HL-60 (cell line): ENCODE results near the gene CYB5RL.

Experiments used
- DNase-seq, 2 experiments: peaks; one replicate each; pipeline ENCODE4 v3.0.0-alpha.2; 2010 to 2020; ENCODE audit warnings: low read depth in 1 of 2, low spot score in 1 of 2
- H3K27ac ChIP-seq: fragments of 250-450 bp; sonication (Bioruptor Pico); replicated peaks from 2 replicates; pipeline ENCODE4 v1.5.1; 2020; ENCODE audit warnings: mild to moderate bottlenecking, moderate library complexity
- H3K27me3 ChIP-seq: fragments of 250-450 bp; sonication (Bioruptor Pico); 2 replicates; pipeline ENCODE4 v1.5.1; 2021; ENCODE audit warnings: mild to moderate bottlenecking, moderate library complexity; ENCODE audit not compliant: insufficient read depth, poor library complexity, severe bottlenecking
- H3K4me3 ChIP-seq: replicated peaks from 2 replicates; pipeline ENCODE4 v1.5.1; 2011; ENCODE audit warnings: mild to moderate bottlenecking, control low read depth, low read length; ENCODE audit not compliant: insufficient read depth
- CTCF ChIP-seq: IDR thresholded peaks from one replicate; pipeline ENCODE4 v1.5.1; 2011; ENCODE audit warnings: low read length, control low read depth, inconsistent platforms; ENCODE audit not compliant: insufficient read depth
- GABPA ChIP-seq: IDR thresholded peaks from 2 replicates; pipeline ENCODE4 v1.6.1; 2012; ENCODE audit warnings: low read depth
- POLR2AphosphoS5 ChIP-seq: IDR thresholded peaks from 2 replicates; pipeline ENCODE4 v1.6.1; 2012; ENCODE audit warnings: low read depth
- REST ChIP-seq: IDR thresholded peaks from 2 replicates; pipeline ENCODE4 v1.6.1; 2012; ENCODE audit warnings: low read depth; ENCODE audit not compliant: insufficient replicate concordance
- SPI1 ChIP-seq: IDR thresholded peaks from 2 replicates; pipeline ENCODE4 v1.6.1; 2012; ENCODE audit warnings: low read depth, mild to moderate bottlenecking, borderline replicate concordance

Gene CYB5RL

DNA sequence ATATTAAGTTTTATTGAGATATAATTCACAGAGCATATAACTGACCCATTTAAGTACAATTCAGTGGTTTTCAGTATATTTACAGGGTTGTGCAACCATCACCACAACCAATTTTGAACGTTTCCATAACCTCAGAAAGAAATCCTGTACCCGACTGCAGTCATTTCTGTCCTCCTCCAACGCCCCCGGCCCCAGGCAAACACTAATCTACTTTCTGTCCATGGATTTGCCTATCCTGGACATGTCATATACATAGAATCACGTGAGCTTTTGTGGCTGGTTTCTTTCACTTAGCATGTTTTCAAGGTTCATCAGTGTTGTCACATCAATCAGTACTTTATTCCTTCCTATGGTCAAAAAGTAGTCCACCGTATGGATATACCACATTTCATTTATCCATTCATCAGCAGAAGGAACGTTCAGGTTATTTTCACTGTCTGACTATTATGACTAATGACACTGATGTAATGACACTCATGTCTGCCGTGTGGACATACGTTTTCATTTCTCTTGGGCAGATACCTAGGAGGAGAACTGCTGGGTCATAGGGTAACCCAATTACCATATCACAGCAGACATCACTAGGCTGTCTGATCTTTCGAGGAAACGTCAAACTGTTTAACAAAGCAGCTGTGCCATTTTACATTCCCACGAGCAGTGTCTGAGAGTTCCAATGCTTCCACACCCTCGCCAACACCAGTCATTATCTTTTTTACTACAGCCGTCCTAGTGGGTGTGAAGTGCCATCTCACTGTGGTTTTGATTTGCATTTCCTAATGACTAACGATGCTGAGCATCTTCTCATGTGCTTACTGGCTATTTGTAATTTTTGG lies 30.9 kb upstream of the CYB5RL start:
- no peak for DNase-seq
- H3K27ac ChIP-seq = no peak overlapping the region
- no peaks in the 10 kb centered on the region for H3K27me3 ChIP-seq
- H3K4me3 ChIP-seq = no peak overlapping the region
- TF ChIP-seq GABPA (no peak), CTCF (no peak), POLR2AphosphoS5 (no peak), SPI1 (no peak), REST (no peak)

- Histone ChIP-seq H3K27ac (no peak overlapping the region), H3K27me3 (no peaks in the 10 kb centered on the region), H3K4me3 (no peak overlapping the region)
- TF ChIP-seq SPI1 = no peak
- no peak for TF ChIP-seq REST
- TF ChIP-seq CTCF = no peak
- DNase-seq = no peak
These were observed 29.6 kb upstream of the CYB5RL start for GRCh38 chr1:54229281-54229891.

DNA sequence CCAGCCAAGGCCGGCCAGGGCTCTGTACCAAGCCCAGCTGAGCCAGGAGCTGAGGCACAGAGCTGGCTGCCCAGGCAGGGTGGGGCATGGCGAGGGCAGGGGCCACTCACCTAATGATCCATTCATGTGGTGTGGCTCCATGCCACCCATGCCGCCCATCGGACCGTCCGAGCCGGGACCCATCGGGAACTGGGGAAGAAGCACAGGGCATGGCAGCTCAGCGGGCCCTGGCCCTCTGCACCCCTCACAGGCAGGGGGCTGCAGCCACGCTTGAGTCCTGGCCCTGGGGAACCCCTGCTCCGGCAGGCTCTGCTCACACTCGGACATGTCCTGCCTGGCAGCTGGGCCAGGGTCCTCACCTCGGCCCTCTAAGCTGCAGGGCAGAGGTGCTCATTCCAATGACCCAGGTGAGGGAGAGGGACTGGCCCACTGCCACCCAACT lies 28.8 kb upstream of the CYB5RL start:
- Histone ChIP-seq H3K27me3 (no peaks in the 10 kb centered on the region), H3K27ac (no peak overlapping the region), H3K4me3 (no peak overlapping the region)
- no peak for TF ChIP-seq GABPA
- no peak for TF ChIP-seq REST
- no peak for TF ChIP-seq POLR2AphosphoS5
- no peak for TF ChIP-seq SPI1
- no peak for TF ChIP-seq CTCF
- DNase-seq = no peak
